Bronchial epithelial cell (primary cell): ENCODE results near the gene PAX4. TPM values are rescaled to one million over a fixed set of nuclear protein-coding genes. Genes with fewer than 3 reads are reported as not detected.

Experiments
- DNase-seq: peaks from one replicate; pipeline ENCODE4 v3.0.0-alpha.2; 2010; ENCODE audit warnings: low read depth
- FAIRE-seq: peaks from 2 replicates; lab custom pipeline; 2011; peaks lifted over from hg19 to GRCh38; lab: Jason Lieb, UNC
- H3K27me3 ChIP-seq: 2 replicates; pipeline ENCODE4 v1.5.1; 2011; ENCODE audit warnings: low read length; ENCODE audit not compliant: control insufficient read depth, insufficient read depth
- H3K36me3 ChIP-seq: 2 replicates; pipeline ENCODE4 v1.5.1; 2011; ENCODE audit warnings: low read length; ENCODE audit not compliant: control insufficient read depth, insufficient read depth
- H3K4me3 ChIP-seq: 2 replicates; pipeline ENCODE4 v1.5.1; 2011; ENCODE audit warnings: mild to moderate bottlenecking, low read depth, low read length, control low read depth
- total RNA-seq: library from RNA; depleted of rRNA; stranded (reverse); fragments of >200 nt; gene quantifications from 2 replicates; pipeline ENCODE4 v1.2.1, GENCODE V29; 2014
- TF ChIP-seq, protein P1 (sequence below): IDR thresholded peaks from 2 replicates; pipeline ENCODE4 v1.5.1; 2011; ENCODE audit warnings: mild to moderate bottlenecking, moderate library complexity, low read length, control low read depth, inconsistent platforms; ENCODE audit not compliant: insufficient read depth, severe bottlenecking

PAX4 gene
- total RNA-seq, 1 donor from 2014 or later: not detected

DNA sequence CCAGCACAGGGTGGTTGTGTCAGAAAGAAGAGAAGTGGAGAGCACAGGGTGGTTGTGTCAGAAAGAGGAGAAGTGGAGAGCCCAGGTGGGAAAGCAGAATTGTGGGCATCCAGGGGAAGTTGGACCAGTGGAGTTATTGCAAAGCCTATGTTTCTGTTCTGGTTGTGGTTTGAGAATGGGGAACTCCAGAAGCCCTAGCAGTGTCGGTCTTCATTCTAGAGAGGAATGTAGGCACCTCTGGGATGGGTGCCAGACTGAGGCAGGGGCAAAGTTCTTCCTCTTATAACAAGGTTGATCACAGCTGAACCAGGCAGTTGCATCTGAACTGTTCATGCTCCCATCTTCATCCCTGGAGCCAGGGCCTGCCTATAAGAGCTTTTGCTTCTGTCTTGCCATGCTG is 23.5 kb downstream of the PAX4 start:
- no peak for DNase-seq
- TF ChIP-seq, protein P1, sequence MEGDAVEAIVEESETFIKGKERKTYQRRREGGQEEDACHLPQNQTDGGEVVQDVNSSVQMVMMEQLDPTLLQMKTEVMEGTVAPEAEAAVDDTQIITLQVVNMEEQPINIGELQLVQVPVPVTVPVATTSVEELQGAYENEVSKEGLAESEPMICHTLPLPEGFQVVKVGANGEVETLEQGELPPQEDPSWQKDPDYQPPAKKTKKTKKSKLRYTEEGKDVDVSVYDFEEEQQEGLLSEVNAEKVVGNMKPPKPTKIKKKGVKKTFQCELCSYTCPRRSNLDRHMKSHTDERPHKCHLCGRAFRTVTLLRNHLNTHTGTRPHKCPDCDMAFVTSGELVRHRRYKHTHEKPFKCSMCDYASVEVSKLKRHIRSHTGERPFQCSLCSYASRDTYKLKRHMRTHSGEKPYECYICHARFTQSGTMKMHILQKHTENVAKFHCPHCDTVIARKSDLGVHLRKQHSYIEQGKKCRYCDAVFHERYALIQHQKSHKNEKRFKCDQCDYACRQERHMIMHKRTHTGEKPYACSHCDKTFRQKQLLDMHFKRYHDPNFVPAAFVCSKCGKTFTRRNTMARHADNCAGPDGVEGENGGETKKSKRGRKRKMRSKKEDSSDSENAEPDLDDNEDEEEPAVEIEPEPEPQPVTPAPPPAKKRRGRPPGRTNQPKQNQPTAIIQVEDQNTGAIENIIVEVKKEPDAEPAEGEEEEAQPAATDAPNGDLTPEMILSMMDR: no peak
- FAIRE-seq: no peak

DNA sequence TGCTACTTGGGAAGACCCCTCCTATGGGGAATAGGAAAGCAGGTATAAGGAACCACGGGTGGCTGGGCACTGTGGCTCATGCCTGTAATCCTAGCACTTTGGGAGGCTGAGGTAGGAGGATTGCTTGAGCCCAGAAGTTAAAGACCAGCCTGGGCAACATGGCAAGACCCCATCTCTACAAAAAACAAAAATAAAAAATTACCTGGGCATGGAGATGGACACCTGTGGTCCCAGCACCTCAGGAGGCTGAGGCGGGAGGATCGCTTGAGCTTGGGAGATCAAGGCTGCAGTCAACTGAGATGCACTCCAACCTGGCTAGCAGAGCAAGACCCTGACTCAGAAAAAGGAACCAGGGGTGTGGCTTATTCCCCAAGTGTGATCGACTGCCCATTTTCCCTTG is 25.4 kb downstream of the PAX4 start:
- TF ChIP-seq, protein P1: no peak
- no peak for FAIRE-seq
- Histone ChIP-seq H3K27me3 (no peaks in the 10 kb centered on the region), H3K36me3 (peaks cover 13% of the 10 kb centered on the region), H3K4me3 (no peak overlapping the region)
- no peak for DNase-seq

More for the DNA sequence above, 23.5 kb downstream of the PAX4 start:
- H3K27me3 ChIP-seq: no peaks in the 10 kb centered on the region
- peaks cover 13% of the 10 kb centered on the region for H3K36me3 ChIP-seq
- H3K4me3 ChIP-seq: no peak overlapping the region

DNA sequence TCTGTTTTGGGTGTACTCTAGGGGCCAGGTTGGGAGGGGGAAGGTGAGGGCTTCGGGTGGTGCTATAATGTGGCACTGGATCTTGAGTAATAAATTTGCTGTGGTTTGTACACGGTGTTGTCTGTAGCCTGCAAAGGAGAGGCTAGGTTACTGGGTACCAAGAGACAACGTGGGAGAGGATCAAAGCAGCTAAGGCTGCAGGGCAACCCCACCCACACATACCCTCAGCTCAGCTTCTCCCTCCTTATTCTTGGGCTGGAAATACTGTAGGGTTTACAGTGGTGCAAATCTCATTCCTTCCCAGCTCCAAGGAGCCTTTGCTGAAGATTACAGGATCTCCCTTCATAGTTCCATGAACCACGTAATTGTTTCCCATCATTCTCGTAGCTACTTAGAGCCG is 26.4 kb downstream of the PAX4 start:
- no peak for FAIRE-seq
- peaks cover 13% of the 10 kb centered on the region for H3K36me3 ChIP-seq
- TF ChIP-seq, protein P1: no peak
- H3K27me3 ChIP-seq: no peaks in the 10 kb centered on the region
- no peak for DNase-seq
- H3K4me3 ChIP-seq: no peak overlapping the region

DNA sequence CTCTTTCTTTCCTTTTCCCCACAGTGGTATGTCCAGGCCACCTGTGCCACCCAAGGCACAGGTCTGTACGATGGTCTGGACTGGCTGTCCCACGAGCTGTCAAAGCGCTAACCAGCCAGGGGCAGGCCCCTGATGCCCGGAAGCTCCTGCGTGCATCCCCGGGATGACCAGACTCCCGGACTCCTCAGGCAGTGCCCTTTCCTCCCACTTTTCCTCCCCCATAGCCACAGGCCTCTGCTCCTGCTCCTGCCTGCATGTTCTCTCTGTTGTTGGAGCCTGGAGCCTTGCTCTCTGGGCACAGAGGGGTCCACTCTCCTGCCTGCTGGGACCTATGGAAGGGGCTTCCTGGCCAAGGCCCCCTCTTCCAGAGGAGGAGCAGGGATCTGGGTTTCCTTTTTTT is 26.8 kb downstream of the PAX4 start:
- Histone ChIP-seq H3K36me3 (peaks cover 13% of the 10 kb centered on the region), H3K27me3 (no peaks in the 10 kb centered on the region), H3K4me3 (no peak overlapping the region)
- TF ChIP-seq, protein P1: no peak
- no peak for FAIRE-seq
- no peak for DNase-seq

DNA sequence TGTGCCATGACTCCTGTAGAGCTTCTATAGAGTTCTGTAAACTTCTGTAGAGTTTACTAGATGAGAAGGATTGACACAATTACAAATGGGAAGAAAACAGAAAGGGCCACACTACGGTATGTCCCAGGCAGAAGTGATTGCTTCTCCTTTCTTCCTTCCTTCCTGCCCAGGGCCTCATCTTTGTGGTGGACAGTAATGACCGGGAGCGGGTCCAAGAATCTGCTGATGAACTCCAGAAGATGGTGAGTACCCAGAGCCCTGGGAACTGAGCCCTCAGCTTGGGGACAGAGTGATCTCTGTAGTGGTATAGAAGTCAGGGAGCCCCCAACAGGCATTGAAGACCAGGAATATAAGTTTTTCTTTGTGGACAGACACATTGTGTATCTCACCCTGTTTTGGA is 28.0 kb downstream of the PAX4 start:
- no peaks in the 10 kb centered on the region for H3K27me3 ChIP-seq
- DNase-seq (no peak), FAIRE-seq (no peak)
- TF ChIP-seq, protein P1: no peak
- H3K36me3 ChIP-seq: peaks cover 13% of the 10 kb centered on the region
- no peak overlapping the region for H3K4me3 ChIP-seq

DNA sequence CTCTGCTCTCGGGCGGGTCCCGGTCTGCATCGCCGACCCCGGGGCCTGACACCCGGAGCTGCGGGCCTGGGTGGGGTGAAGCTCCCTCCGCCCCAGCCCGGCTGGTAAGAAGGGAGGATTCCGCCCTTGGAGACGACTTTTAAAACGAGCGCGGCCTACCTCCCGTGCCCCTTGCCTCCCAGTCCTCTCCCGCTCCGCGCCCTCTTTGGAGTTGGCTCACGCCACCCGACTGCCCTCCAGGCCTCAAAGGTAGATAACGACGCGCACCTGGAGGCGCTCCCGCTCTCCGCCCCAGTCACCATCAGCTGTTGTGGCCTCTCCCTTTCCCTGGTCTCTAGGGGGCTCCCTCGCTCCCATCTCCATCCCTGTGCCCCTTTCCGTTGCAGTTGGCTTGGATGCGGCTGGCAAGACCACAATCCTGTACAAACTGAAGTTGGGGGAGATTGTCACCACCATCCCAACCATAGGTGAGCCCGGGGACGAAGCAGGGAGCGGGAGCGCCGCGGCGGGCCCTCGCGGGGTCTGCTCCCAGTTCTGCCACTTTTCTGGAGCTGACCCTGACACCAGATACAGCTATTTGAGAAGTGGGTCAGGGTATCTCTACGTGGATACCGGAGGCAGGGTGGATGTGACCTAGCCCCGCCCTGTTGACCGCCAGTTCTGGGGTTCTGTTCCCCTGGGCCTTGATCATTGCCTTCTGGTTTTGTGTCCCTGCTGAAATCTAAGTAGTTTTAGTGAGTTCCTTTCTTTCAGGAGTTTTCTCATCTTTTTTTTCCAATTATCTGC is 29.1 kb downstream of the PAX4 start:
- Histone ChIP-seq H3K27me3 (no peaks in the 10 kb centered on the region), H3K36me3 (peaks cover 13% of the 10 kb centered on the region), H3K4me3 (peak overlapping the region; percentile 72)
- peak; percentile 41 for DNase-seq
- no peak for FAIRE-seq
- TF ChIP-seq, protein P1: peak; percentile 73
